Motor neuron (in vitro differentiated cells): ENCODE measurements around the gene FAM120A. TPM values are rescaled to one million over a fixed set of nuclear protein-coding genes. Genes with fewer than 3 reads are reported as not detected.
A peak's percentile ranks its signal among the peaks of the same experiment; 100 is the strongest.

Experiments used
- ATAC-seq, 8 experiments: fragments of 200-7000 bp; cut with Tn5 transposase; replicated peaks in 6 of 8; 2 replicates each; pipeline ENCODE4 v1.8.0; 2021; ENCODE audit warnings: mild to moderate bottlenecking in 8 of 8, moderate library complexity in 8 of 8
- H3K27ac ChIP-seq, 2 donors: fragments of 250-450 bp; sonication (Bioruptor Pico); 2 replicates each; pipeline ENCODE4 v1.9.0; 2021; ENCODE audit warnings: antibody characterized with exemption in 2 of 2, mild to moderate bottlenecking in 2 of 2, moderate library complexity in 1 of 2
- H3K4me1 ChIP-seq, 2 donors: fragments of 250-450 bp; sonication (Bioruptor Pico); replicated peaks in 1 of 2; 2 replicates each; pipeline ENCODE4 v1.6.1; 2021; ENCODE audit warnings: antibody characterized with exemption in 2 of 2, mild to moderate bottlenecking in 2 of 2, moderate library complexity in 1 of 2
- H3K4me3 ChIP-seq, 5 donors: fragments of 250-450 bp; sonication (Bioruptor Pico); 2 replicates each; pipeline ENCODE4 v1.9.0; 2021; ENCODE audit warnings: antibody characterized with exemption in 5 of 5, mild to moderate bottlenecking in 5 of 5, moderate library complexity in 4 of 5
- WGBS, 10 experiments: fragments of 450-650 bp; shearing (Covaris generic); methylation state at CpG; one replicate each; pipeline ENCODE4 v1.0.0; 2022; 5-methylcytosine and 5-hydroxymethylcytosine counted together
- in situ Hi-C, 9 experiments: fragments of 400-800 bp; cut with MboI; loops; one replicate each; pipeline ENCODE4 v1.15.0; 2021; ENCODE audit warnings: low sequenced_read_pairs in 9 of 9, low pct_unique_long_range_greater_than_20kb in 2 of 9; ENCODE audit not compliant: unreplicated experiment in 9 of 9
- total RNA-seq, 8 experiments: library from RNA; unstranded; fragments of 300-600 nt; gene quantifications; 2 replicates each; pipeline versions ENCODE4 v1.2.3 to v1.2.4, GENCODE V29; 2022

Gene FAM120A
- total RNA-seq, 8 experiments from 2014 or later = 14.2 to 137 (median 33.7) TPM

- H3K27ac ChIP-seq = peak overlapping the region in 1 of 2 donors; percentile 20
- in situ Hi-C loops = loop anchor here in 1 of 9 experiments (25.0 kb wide), 1 partner anchor 413 kb away; no protein-coding TSS in a partner anchor
- peak in 6 of 8 experiments; percentile 1 to 24 (median 12) for ATAC-seq
- WGBS, 10 experiments = 7 to 100% (median 33%) methylated on average over 1 to 5 of the region's 30 CpGs; no CpG with 5 or more reads in 5 of the 10 experiments
- H3K4me3 ChIP-seq = peak overlapping the region; percentile 62 to 98 (median 86)
- H3K4me1 ChIP-seq = peaks cover 13 to 24% of the 10 kb centered on the region in 2 donors
These were observed 123.7 kb downstream of the FAM120A start for GRCh38 chr9:93574900-93575795.

- in situ Hi-C loops = no loop called here
- Histone ChIP-seq H3K27ac (peak overlapping the region; percentile 56 to 61), H3K4me3 (peak overlapping the region; percentile 62 to 98 (median 86)), H3K4me1 (peaks cover 16 to 29% of the 10 kb centered on the region in 2 donors)
- ATAC-seq = peak; percentile 8 to 36 (median 26)
- WGBS, 10 experiments = 0 to 20% methylated on average over 1 to 7 of the region's 26 CpGs; no CpG with 5 or more reads in 8 of the 10 experiments
These were observed 124.3 kb downstream of the FAM120A start for GRCh38 chr9:93575796-93576257.

- peak; percentile 21 to 78 (median 58) for ATAC-seq
- Histone ChIP-seq H3K27ac (peak within 1 kb of the TSS; percentile 56 to 61), H3K4me1 (peaks cover 16 to 29% of the 10 kb centered on the region in 2 donors), H3K4me3 (peak within 1 kb of the TSS; percentile 62 to 98 (median 86))
- in situ Hi-C loops = no loop called here
- no CpG with 5 or more reads among the region's 140 CpGs for WGBS, 10 experiments
These were observed 125.0 kb downstream of the FAM120A start, which contains the start of gene PHF2 for GRCh38 chr9:93576258-93577077. TSS of gene PHF2 (plus strand) at chr9:93576584. CDS start at chr9:93576774, 190 bp downstream.

GRCh38 chr9:93577078-93577974 lies 125.8 kb downstream of the FAM120A start:
- ATAC-seq = peak; percentile 2 to 12 (median 6)
- 3% methylated on average over 12 of the region's 74 CpGs; no CpG with 5 or more reads in 9 of the 10 experiments for WGBS, 10 experiments
- in situ Hi-C loops = no loop called here
- Histone ChIP-seq H3K27ac (peak overlapping the region; percentile 56 to 61), H3K4me3 (peak overlapping the region; percentile 62 to 98 (median 86)), H3K4me1 (peaks cover 16 to 33% of the 10 kb centered on the region in 2 donors)

- peak in 6 of 8 experiments; percentile 7 to 24 (median 16) for ATAC-seq
- Histone ChIP-seq H3K27ac (peak overlapping the region in 1 of 2 donors; percentile 61), H3K4me1 (peaks cover 16 to 33% of the 10 kb centered on the region in 2 donors), H3K4me3 (peak overlapping the region; percentile 62 to 98 (median 86))
- 20 to 87% (median 80%) methylated on average over 1 to 8 of the region's 13 CpGs; no CpG with 5 or more reads in 5 of the 10 experiments for WGBS, 10 experiments
- in situ Hi-C loops = no loop called here
These were observed 126.6 kb downstream of the FAM120A start for GRCh38 chr9:93577975-93578682.

GRCh38 chr9:93578844-93579243 lies 127.4 kb downstream of the FAM120A start:
- Histone ChIP-seq H3K27ac (no peak overlapping the region), H3K4me1 (peaks cover 16 to 33% of the 10 kb centered on the region in 2 donors), H3K4me3 (no peak overlapping the region)
- in situ Hi-C loops = no loop called here
- ATAC-seq = no peak
- 78 to 100% (median 100%) methylated on average over 1 to 4 of the region's 5 CpGs; no CpG with 5 or more reads in 6 of the 10 experiments for WGBS, 10 experiments

GRCh38 chr9:93579711-93580516 lies 128.4 kb downstream of the FAM120A start:
- peaks cover 16 to 28% of the 10 kb centered on the region in 2 donors for H3K4me1 ChIP-seq
- H3K27ac ChIP-seq = no peak overlapping the region
- no peak overlapping the region for H3K4me3 ChIP-seq
- in situ Hi-C loops = no loop called here
- WGBS, 10 experiments = 40 to 92% (median 84%) methylated on average over 1 to 6 of the region's 20 CpGs; no CpG with 5 or more reads in 6 of the 10 experiments
- ATAC-seq = no peak

- Histone ChIP-seq H3K27ac (no peak overlapping the region), H3K4me3 (no peak overlapping the region), H3K4me1 (peaks cover 16 to 25% of the 10 kb centered on the region in 2 donors)
- ATAC-seq = no peak
- in situ Hi-C loops = no loop called here
- 20 to 100% (median 71%) methylated on average over 1 to 6 of the region's 10 CpGs; no CpG with 5 or more reads in 2 of the 10 experiments for WGBS, 10 experiments
These were observed 129.3 kb downstream of the FAM120A start for GRCh38 chr9:93580654-93581380.

GRCh38 chr9:93582115-93582514 lies 130.6 kb downstream of the FAM120A start:
- in situ Hi-C loops = no loop called here
- WGBS, 10 experiments = 20 to 100% (median 50%) methylated on average over 1 to 4 of the region's 5 CpGs; no CpG with 5 or more reads in 4 of the 10 experiments
- no peak overlapping the region for H3K4me3 ChIP-seq
- no peak overlapping the region for H3K27ac ChIP-seq
- peak in 6 of 8 experiments; percentile 9 to 44 (median 24) for ATAC-seq
- peaks cover 16 to 25% of the 10 kb centered on the region in 2 donors for H3K4me1 ChIP-seq

- H3K4me1 ChIP-seq = peaks cover 16 to 24% of the 10 kb centered on the region in 2 donors
- no peak overlapping the region for H3K4me3 ChIP-seq
- no peak for ATAC-seq
- in situ Hi-C loops = no loop called here
- no peak overlapping the region for H3K27ac ChIP-seq
- WGBS, 10 experiments = 17 to 100% (median 87%) methylated on average over 1 to 3 of the region's 3 CpGs
These were observed 131.1 kb downstream of the FAM120A start for GRCh38 chr9:93582550-93582949.
